Stimulated activated naive B cell treated with anti-CD40 and anti-IgM and Interleukin-4, amounts not matched to agents 10 μg/mL and 1 μg/mL and 100 μg/mL, for 72 hours (primary cell): ENCODE results near the gene TUFM.
A peak's percentile ranks its signal among the peaks of the same experiment; 100 is the strongest.

Source experiments
- ATAC-seq, 2 donors: fragments of 150-1000 bp; cut with Tn5 transposase; replicated peaks; 2 replicates each; pipeline ENCODE4 v1.10.0; 2021; ENCODE audit warnings: moderate library complexity in 1 of 2
- DNase-seq: peaks from one replicate; pipeline ENCODE4 v3.0.0; 2021
- H3K27ac Mint-ChIP-seq: one replicate; pipeline ENCODE4 v1.8.0; 2022; ENCODE audit warnings: mild to moderate bottlenecking, mixed read lengths
- H3K27me3 Mint-ChIP-seq, 2 donors: one replicate each; pipeline ENCODE4 v1.8.0; 2022; ENCODE audit warnings: mixed read lengths in 2 of 2
- H3K36me3 Mint-ChIP-seq, 2 donors: one replicate each; pipeline ENCODE4 v1.8.0; 2022; ENCODE audit warnings: mixed read lengths in 2 of 2, mild to moderate bottlenecking in 1 of 2
- H3K4me1 Mint-ChIP-seq, 2 donors: one replicate each; pipeline ENCODE4 v1.8.0; 2022; ENCODE audit warnings: mixed read lengths in 2 of 2, mild to moderate bottlenecking in 1 of 2
- H3K4me3 Mint-ChIP-seq, 2 donors: one replicate each; pipeline ENCODE4 v1.8.0; 2022; ENCODE audit warnings: mild to moderate bottlenecking in 2 of 2, mixed read lengths in 2 of 2, moderate library complexity in 1 of 2
- H3K9me3 Mint-ChIP-seq, 2 donors: one replicate each; pipeline ENCODE4 v1.8.0; 2022; ENCODE audit warnings: mixed read lengths in 2 of 2, mild to moderate bottlenecking in 1 of 2

TUFM gene

GRCh38 chr16:28865722-28866453 lies 19.7 kb upstream of the TUFM start:
- peaks cover 30 to 45% of the 10 kb centered on the region in 2 donors for H3K36me3 Mint-ChIP-seq
- H3K27me3 Mint-ChIP-seq, result no peaks in the 10 kb centered on the region
- peaks cover 22 to 30% of the 10 kb centered on the region in 2 donors for H3K4me1 Mint-ChIP-seq
- peak overlapping the region in 1 of 2 donors; percentile 26 for H3K4me3 Mint-ChIP-seq
- no peaks in the 10 kb centered on the region for H3K9me3 Mint-ChIP-seq
- H3K27ac Mint-ChIP-seq, result peak overlapping the region; percentile 47
- no peak for DNase-seq
- ATAC-seq, result no peak

GRCh38 chr16:28865001-28865688 lies 19.0 kb upstream of the TUFM start:
- Mint-ChIP-seq H3K27me3 (no peaks in the 10 kb centered on the region), H3K4me3 (peak overlapping the region; percentile 91 to 93), H3K4me1 (peaks cover 21 to 30% of the 10 kb centered on the region in 2 donors), H3K9me3 (no peaks in the 10 kb centered on the region), H3K27ac (no peak overlapping the region), H3K36me3 (peaks cover 27 to 38% of the 10 kb centered on the region in 2 donors)
- DNase-seq (no peak), ATAC-seq (no peak)

DNA sequence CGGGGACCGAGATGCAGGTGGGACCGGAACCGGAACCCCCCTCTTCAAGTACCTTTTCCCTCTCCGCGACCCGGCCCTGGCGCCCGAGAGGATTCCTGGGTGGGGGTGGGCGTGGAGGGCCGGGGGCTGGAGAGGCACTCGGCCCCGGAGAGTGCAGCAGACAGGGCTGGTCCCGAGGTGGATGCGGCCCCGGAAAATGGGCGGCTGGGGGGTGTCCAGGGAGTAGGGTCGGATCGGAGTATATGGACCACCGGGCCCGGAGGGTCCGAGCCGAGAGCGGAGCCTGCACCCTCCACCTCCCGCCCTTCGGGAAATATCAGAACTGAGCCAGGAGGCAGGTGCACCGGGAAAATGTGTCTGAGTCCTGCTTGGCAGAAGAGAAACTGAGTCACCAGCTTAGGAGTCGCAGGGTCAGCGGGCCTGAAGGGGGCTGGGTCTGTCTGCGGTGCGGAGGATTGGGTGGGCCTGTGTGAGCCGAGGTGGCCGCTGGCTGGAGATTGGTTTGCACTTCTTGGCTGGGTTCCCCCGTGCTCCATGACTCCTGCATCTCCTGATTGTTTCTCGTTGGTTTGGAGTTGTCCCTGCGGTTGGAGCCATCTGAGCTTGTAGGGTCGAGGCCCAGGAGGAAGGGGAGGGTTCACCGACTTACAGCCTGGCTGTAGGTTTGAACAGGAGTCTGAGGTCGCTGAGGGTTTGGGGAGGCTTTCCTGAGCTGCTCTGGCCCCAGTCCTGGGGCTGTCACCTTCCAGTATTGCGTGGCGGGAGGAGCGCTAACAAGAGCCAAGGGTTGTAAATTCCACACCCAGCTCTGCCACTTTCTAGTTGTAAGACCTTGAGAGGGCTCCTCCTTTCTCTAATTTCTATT lies 18.0 kb upstream of the TUFM start:
- ATAC-seq, result no peak

DNA sequence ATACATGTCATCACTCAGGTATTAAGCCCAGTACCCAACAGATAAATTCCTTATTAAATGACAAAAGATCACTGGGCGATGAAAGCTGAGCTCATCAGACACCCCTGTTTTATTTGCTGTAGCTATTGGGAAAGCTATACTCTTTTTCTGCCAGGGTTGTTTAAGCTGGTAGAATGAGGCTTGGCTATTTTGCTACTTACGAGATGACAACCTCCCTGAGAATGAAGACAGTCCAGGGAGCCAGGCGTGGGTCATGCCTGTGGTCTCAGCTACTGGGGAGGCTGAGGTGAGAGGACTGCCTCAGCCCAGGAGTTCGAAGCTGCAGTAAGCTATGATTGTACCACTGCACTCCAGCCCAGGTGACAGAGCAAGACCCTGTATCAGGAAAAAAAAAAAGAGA lies 13.2 kb upstream of the TUFM start:
- H3K9me3 Mint-ChIP-seq, result no peaks in the 10 kb centered on the region
- no peaks in the 10 kb centered on the region for H3K27me3 Mint-ChIP-seq
- peaks cover 6 to 8% of the 10 kb centered on the region in 2 donors for H3K4me1 Mint-ChIP-seq
- peaks cover 2 to 5% of the 10 kb centered on the region in 2 donors for H3K36me3 Mint-ChIP-seq
- ATAC-seq (no peak), DNase-seq (no peak)
- H3K4me3 Mint-ChIP-seq, result no peak overlapping the region
- H3K27ac Mint-ChIP-seq, result no peak overlapping the region

More for the DNA sequence above, 18.0 kb upstream of the TUFM start:
- no peak for DNase-seq
- Mint-ChIP-seq H3K27ac (peak overlapping the region; percentile 99), H3K36me3 (peaks cover 19 to 29% of the 10 kb centered on the region in 2 donors), H3K4me1 (peaks cover 21 to 30% of the 10 kb centered on the region in 2 donors), H3K27me3 (no peaks in the 10 kb centered on the region), H3K4me3 (peak overlapping the region; percentile 91 to 93), H3K9me3 (no peaks in the 10 kb centered on the region)

DNA sequence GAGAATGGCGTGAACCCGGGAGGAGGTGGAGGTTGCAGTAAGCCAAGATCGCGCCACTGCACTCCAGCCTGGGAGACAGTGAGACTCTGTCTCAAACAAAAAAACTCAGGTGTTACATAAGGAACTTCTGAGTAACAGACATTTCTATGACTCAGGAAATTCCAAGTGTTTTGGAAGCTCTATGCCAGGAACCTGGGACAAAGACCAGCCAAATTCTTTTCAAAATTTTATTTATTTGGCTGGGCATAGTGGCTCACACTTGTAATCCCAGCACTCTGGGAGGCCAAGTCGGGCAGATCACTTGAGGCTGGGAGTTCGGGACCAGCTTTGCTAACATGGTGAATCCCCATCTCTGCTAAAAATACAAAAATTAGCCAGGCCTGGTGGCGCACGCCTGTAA lies 12.3 kb upstream of the TUFM start:
- DNase-seq, result no peak
- H3K27me3 Mint-ChIP-seq, result no peaks in the 10 kb centered on the region
- no peak for ATAC-seq
- no peak overlapping the region for H3K27ac Mint-ChIP-seq
- peaks cover 0 to 4% of the 10 kb centered on the region in 2 donors for H3K4me1 Mint-ChIP-seq
- peaks cover 2 to 5% of the 10 kb centered on the region in 2 donors for H3K36me3 Mint-ChIP-seq
- no peak overlapping the region for H3K4me3 Mint-ChIP-seq
- no peaks in the 10 kb centered on the region for H3K9me3 Mint-ChIP-seq

- Mint-ChIP-seq H3K27me3 (no peaks in the 10 kb centered on the region), H3K9me3 (no peaks in the 10 kb centered on the region), H3K4me3 (peak overlapping the region; percentile 85 to 95), H3K27ac (peak overlapping the region; percentile 98), H3K4me1 (peaks cover 19 to 46% of the 10 kb centered on the region in 2 donors), H3K36me3 (peaks cover 24 to 40% of the 10 kb centered on the region in 2 donors)
- peak; percentile 16 for DNase-seq
- peak; percentile 2 to 9 for ATAC-seq
These were observed 755 bp upstream of the TUFM start for GRCh38 chr16:28846933-28847273.

GRCh38 chr16:28845761-28846079 lies 428 bp downstream of the TUFM start:
- peaks cover 24 to 41% of the 10 kb centered on the region in 2 donors for H3K36me3 Mint-ChIP-seq
- H3K4me3 Mint-ChIP-seq, result peak overlapping the region; percentile 85 to 95
- H3K27me3 Mint-ChIP-seq, result no peaks in the 10 kb centered on the region
- peak overlapping the region; percentile 98 for H3K27ac Mint-ChIP-seq
- DNase-seq (no peak), ATAC-seq (peak; percentile 0 to 1)
- no peaks in the 10 kb centered on the region for H3K9me3 Mint-ChIP-seq
- peaks cover 19 to 46% of the 10 kb centered on the region in 2 donors for H3K4me1 Mint-ChIP-seq

- H3K4me1 Mint-ChIP-seq, result peaks cover 19 to 46% of the 10 kb centered on the region in 2 donors
- H3K9me3 Mint-ChIP-seq, result no peaks in the 10 kb centered on the region
- peak overlapping the region; percentile 98 for H3K27ac Mint-ChIP-seq
- H3K27me3 Mint-ChIP-seq, result no peaks in the 10 kb centered on the region
- H3K36me3 Mint-ChIP-seq, result peaks cover 24 to 41% of the 10 kb centered on the region in 2 donors
- ATAC-seq (peak in 1 of 2 donors; percentile 7), DNase-seq (peak; percentile 28)
- H3K4me3 Mint-ChIP-seq, result peak overlapping the region; percentile 85 to 95
These were observed 855 bp downstream of the TUFM start for GRCh38 chr16:28845293-28845692.

DNA sequence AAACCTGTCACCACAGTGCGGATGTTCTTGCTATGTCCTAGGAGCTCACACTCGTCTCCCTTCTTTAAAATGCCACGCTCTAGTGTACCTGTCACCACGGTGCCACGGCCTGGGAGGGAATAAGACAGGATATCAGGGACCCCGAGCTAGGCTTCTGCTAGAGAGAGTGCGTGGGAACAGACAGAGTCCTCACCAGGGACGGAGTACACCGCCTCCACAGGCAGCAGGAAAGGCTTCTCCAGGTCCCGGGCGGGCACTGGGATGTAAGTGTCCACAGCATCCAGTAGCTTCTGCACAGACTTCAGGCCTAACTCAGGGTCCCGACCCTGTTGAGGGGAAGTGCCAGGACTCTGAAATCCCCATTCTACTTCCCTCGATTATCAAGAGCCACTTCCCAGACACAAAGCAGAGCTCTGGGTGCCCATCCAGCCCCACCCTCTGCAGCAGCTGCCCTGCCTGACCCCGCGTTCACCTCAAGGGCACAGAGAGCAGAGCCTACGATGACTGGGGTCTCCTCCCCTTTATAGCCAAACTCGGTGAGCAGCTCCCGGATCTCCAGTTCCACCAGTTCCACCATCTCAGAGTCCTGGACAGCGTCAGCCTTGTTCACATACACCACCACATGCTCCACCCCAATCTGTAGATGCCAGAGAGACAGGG lies 1.8 kb downstream of the TUFM start:
- Mint-ChIP-seq H3K27ac (peak overlapping the region; percentile 98), H3K27me3 (no peaks in the 10 kb centered on the region), H3K36me3 (peaks cover 27 to 41% of the 10 kb centered on the region in 2 donors), H3K4me1 (peaks cover 19 to 46% of the 10 kb centered on the region in 2 donors), H3K9me3 (no peaks in the 10 kb centered on the region), H3K4me3 (peak overlapping the region; percentile 85 to 95)
- no peak for ATAC-seq
- DNase-seq, result no peak

DNA sequence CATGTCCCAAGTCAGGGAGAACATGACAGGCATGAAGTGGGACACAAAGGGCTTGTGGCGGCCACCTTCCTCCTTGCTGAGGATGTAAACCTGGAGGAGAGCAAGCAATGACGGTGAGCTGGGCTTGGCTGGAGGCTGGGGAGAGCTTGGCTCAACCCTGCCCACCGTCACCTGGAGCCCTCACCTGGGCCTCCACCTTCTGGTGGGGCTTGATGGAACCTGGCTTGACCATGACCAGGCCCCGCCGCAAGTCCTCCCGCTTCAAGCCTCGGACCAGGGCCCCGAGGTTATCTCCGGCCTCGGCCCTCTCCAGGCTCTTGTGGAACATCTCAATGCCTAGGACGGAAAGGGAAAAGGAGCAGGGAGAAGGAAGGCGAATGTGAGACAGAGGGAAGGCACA lies 2.4 kb downstream of the TUFM start:
- Mint-ChIP-seq H3K4me3 (peak overlapping the region; percentile 14 to 36), H3K27ac (peak overlapping the region; percentile 69), H3K9me3 (no peaks in the 10 kb centered on the region), H3K4me1 (peaks cover 19 to 46% of the 10 kb centered on the region in 2 donors), H3K36me3 (peaks cover 31 to 45% of the 10 kb centered on the region in 2 donors), H3K27me3 (no peaks in the 10 kb centered on the region)
- ATAC-seq, result no peak
- DNase-seq, result no peak

DNA sequence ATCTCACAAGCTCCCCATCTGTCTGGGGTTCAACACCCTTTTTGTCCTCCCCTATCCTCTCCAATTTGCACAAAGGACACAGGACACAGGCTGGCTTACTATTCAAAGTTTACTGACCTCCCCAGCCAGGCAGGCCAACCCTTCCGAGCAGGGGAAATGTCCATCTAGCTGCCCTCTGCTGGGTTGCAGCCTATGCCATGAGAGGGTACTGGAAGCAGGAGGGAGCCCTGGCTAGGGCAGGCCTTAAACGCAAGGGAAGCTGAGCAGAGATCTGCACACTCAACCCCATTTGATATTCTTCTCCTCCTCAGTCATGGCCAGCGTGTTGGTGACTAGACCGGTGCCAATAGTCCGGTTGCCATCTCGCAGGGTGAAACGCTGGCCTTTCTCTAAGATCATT lies 3.5 kb downstream of the TUFM start:
- peaks cover 41 to 55% of the 10 kb centered on the region in 2 donors for H3K36me3 Mint-ChIP-seq
- peak overlapping the region; percentile 44 for H3K27ac Mint-ChIP-seq

GRCh38 chr16:28839899-28840298 lies 6.2 kb downstream of the TUFM start:
- Mint-ChIP-seq H3K27ac (peak overlapping the region; percentile 81), H3K4me3 (no peak overlapping the region), H3K27me3 (no peaks in the 10 kb centered on the region), H3K4me1 (peaks cover 18 to 28% of the 10 kb centered on the region in 2 donors), H3K36me3 (peaks cover 49 to 67% of the 10 kb centered on the region in 2 donors), H3K9me3 (no peaks in the 10 kb centered on the region)
- ATAC-seq (peak in 1 of 2 donors; percentile 8), DNase-seq (no peak)

More for the DNA sequence above, 3.5 kb downstream of the TUFM start:
- DNase-seq (no peak), ATAC-seq (no peak)
- Mint-ChIP-seq H3K9me3 (no peaks in the 10 kb centered on the region), H3K27me3 (no peaks in the 10 kb centered on the region), H3K4me3 (no peak overlapping the region), H3K4me1 (peaks cover 20 to 46% of the 10 kb centered on the region in 2 donors)

GRCh38 chr16:28839004-28839639 lies 7.0 kb downstream of the TUFM start:
- peaks cover 45 to 66% of the 10 kb centered on the region in 2 donors for H3K36me3 Mint-ChIP-seq
- DNase-seq (no peak), ATAC-seq (no peak)
- peaks cover 17 to 25% of the 10 kb centered on the region in 2 donors for H3K4me1 Mint-ChIP-seq
- peak overlapping the region; percentile 81 for H3K27ac Mint-ChIP-seq
- no peak overlapping the region for H3K4me3 Mint-ChIP-seq
- no peaks in the 10 kb centered on the region for H3K9me3 Mint-ChIP-seq
- H3K27me3 Mint-ChIP-seq, result no peaks in the 10 kb centered on the region
